Measurements from ENCODE around the gene ICE2. TPM values are rescaled to one million over a fixed set of nuclear protein-coding genes. Genes with fewer than 3 reads are reported as not detected.
A peak's percentile ranks its signal among the peaks of the same experiment; 100 is the strongest.
"Not testable (repeated sequence)": the region's sequence is repeated elsewhere in the genome, so short reads cannot be mapped to it uniquely, and the experiment has no call there.

Gene ICE2
- polyA plus RNA-seq, 3 donors, result 10.0 to 27.0 (median 24.8) TPM

DNA sequence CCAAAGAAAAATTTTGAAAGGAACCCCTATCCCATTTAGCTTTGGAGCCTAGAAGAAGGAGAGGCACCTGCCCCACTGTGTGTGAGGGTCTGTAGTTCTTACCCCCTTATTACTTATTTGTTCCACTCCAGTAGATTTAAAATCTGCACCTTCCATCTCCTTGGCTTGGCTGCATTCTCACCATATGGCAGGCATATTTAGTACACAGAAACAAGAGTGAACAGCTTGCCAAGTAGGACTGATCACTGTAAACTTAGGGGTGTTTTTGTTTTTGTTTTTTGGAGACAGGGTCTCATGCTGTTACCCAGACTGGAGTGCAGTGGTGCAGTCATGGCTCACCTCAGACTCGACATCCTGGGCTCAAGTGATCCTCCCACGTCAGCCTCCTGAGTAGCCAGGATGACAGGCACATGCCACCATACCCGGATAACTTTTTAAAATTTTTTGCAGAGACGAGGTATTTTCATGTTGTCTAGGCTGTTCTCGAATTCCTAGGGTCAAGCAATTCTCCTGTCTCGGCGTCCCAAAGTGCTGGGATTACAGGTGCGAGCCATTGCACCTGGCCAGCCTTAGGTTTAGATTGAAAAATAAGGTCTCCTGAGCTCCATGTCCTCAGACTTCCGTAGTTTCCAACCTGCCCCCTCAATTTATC is 67.0 kb downstream of the ICE2 start:
- Histone ChIP-seq H3K9me3 (replicated peaks in 1 of 2; ENCODE audit: control insufficient read depth in 1 of 2, insufficient read depth in 1 of 2, low read length in 2 of 2) (no peaks in the 10 kb centered on the region), H3K27me3 (ENCODE audit: control insufficient read depth in 2 of 2, insufficient read depth in 2 of 2, low read length in 2 of 2) (no peaks in the 10 kb centered on the region), H3K36me3 (replicated peaks in 1 of 2; ENCODE audit: control insufficient read depth in 1 of 2, insufficient read depth in 2 of 2, low read length in 2 of 2) (no peaks in the 10 kb centered on the region), H3K79me2 (ENCODE audit: insufficient read depth, low read length) (peaks cover 3% of the 10 kb centered on the region), H3K27ac (ENCODE audit: low read depth in 1 of 2, low read length in 2 of 2) (no peak overlapping the region), H3K9ac (ENCODE audit: insufficient read depth, low read length, poor library complexity, severe bottlenecking) (no peak overlapping the region), H2AFZ (ENCODE audit: insufficient read depth, low read depth, low read length, poor library complexity, severe bottlenecking) (no peak overlapping the region), H3K4me1 (ENCODE audit: control insufficient read depth in 1 of 2, insufficient read depth in 2 of 2, low read length in 2 of 2) (peaks cover 29 to 32% of the 10 kb centered on the region in 2 donors), H3K4me2 (replicated peaks; ENCODE audit: extremely low read depth, low read length, poor library complexity, severe bottlenecking) (no peak overlapping the region), H3K4me3 (replicated peaks in 1 of 3; ENCODE audit: low read depth in 2 of 3, low read length in 3 of 3) (no peak overlapping the region), H4K20me1 (ENCODE audit: insufficient read depth, low read length) (no peaks in the 10 kb centered on the region)
- H3K4me1 Mint-ChIP-seq, result peaks cover 25% of the 10 kb centered on the region
- peaks cover 0 to 2% (median 0%) of the 10 kb centered on the region in 7 donors for H3K9me3 Mint-ChIP-seq
- TF ChIP-seq, protein P1, sequence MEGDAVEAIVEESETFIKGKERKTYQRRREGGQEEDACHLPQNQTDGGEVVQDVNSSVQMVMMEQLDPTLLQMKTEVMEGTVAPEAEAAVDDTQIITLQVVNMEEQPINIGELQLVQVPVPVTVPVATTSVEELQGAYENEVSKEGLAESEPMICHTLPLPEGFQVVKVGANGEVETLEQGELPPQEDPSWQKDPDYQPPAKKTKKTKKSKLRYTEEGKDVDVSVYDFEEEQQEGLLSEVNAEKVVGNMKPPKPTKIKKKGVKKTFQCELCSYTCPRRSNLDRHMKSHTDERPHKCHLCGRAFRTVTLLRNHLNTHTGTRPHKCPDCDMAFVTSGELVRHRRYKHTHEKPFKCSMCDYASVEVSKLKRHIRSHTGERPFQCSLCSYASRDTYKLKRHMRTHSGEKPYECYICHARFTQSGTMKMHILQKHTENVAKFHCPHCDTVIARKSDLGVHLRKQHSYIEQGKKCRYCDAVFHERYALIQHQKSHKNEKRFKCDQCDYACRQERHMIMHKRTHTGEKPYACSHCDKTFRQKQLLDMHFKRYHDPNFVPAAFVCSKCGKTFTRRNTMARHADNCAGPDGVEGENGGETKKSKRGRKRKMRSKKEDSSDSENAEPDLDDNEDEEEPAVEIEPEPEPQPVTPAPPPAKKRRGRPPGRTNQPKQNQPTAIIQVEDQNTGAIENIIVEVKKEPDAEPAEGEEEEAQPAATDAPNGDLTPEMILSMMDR (IDR thresholded peaks at IDR 0.05), result no peak
- H3K4me3 Mint-ChIP-seq, result no peak overlapping the region
- WGBS (ENCODE audit: insufficient coverage), result 97% methylated on average over 5 of the region's 9 CpGs
- no peaks in the 10 kb centered on the region for H3K36me3 Mint-ChIP-seq
- DNase-seq, result no peak
- H3K27ac Mint-ChIP-seq, result peak overlapping the region in 2 of 7 donors; percentile 35 to 37
- intact Hi-C loops (cut with micrococcal nuclease), result no loop called here
- H3K27me3 Mint-ChIP-seq (ENCODE audit: low read depth in 3 of 3), result peaks cover 0 to 6% (median 2%) of the 10 kb centered on the region in 3 donors

DNA sequence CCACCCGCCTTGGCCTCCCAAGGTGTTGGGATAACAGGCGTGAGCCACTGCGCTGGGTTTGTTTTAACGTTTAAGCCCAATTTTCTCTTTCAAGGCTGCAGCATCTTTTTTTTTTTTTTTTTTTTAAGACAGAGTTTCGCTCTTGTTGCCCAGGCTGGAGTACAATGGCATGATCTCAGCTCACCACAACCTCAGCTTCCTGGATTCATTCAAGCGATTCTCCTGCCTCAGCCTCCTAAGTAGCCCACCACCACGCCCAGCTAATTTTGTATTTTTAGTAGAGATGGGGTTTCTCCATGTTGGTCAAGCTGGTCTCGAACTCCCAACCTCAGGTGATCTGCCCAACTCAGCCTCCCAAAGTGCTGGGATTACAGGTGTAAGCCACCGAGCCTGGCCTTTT is 68.6 kb downstream of the ICE2 start:
- H3K36me3 Mint-ChIP-seq; intact Hi-C loops (cut with micrococcal nuclease); H3K27me3 Mint-ChIP-seq (ENCODE audit: low read depth in 3 of 3); DNase-seq; H3K4me3 Mint-ChIP-seq; H3K9ac ChIP-seq (ENCODE audit: insufficient read depth, low read length, poor library complexity, severe bottlenecking); H3K79me2 ChIP-seq (ENCODE audit: insufficient read depth, low read length); H3K27me3 ChIP-seq (ENCODE audit: control insufficient read depth in 2 of 2, insufficient read depth in 2 of 2, low read length in 2 of 2); H2AFZ ChIP-seq (ENCODE audit: insufficient read depth, low read depth, low read length, poor library complexity, severe bottlenecking); H3K27ac Mint-ChIP-seq; H3K4me3 ChIP-seq (replicated peaks in 1 of 3; ENCODE audit: low read depth in 2 of 3, low read length in 3 of 3); H3K9me3 ChIP-seq (replicated peaks in 1 of 2; ENCODE audit: control insufficient read depth in 1 of 2, insufficient read depth in 1 of 2, low read length in 2 of 2); H3K4me2 ChIP-seq (replicated peaks; ENCODE audit: extremely low read depth, low read length, poor library complexity, severe bottlenecking); H3K9me3 Mint-ChIP-seq; H3K27ac ChIP-seq (ENCODE audit: low read depth in 1 of 2, low read length in 2 of 2); H4K20me1 ChIP-seq (ENCODE audit: insufficient read depth, low read length); H3K36me3 ChIP-seq (replicated peaks in 1 of 2; ENCODE audit: control insufficient read depth in 1 of 2, insufficient read depth in 2 of 2, low read length in 2 of 2): not testable (repeated sequence)
- peaks cover 32 to 38% of the 10 kb centered on the region in 2 donors for H3K4me1 ChIP-seq (ENCODE audit: control insufficient read depth in 1 of 2, insufficient read depth in 2 of 2, low read length in 2 of 2)
- WGBS (ENCODE audit: insufficient coverage), result 95% methylated on average over 3 of the region's 9 CpGs
- H3K4me1 Mint-ChIP-seq, result peaks cover 30% of the 10 kb centered on the region
